Neuronal stem cell (in vitro differentiated cells): Measurements from ENCODE around the gene TEX38.
"Not testable (repeated sequence)": the region's sequence is repeated elsewhere in the genome, so short reads cannot be mapped to it uniquely, and the experiment has no call there.

Experiments used
- DNase-seq: peaks from one replicate; pipeline ENCODE4 v3.0.0-alpha.2; 2013; ENCODE audit warnings: low spot score
- H2AFZ ChIP-seq: one replicate; pipeline ENCODE4 v1.6.1; 2013; ENCODE audit warnings: mild to moderate bottlenecking, low read length, inconsistent platforms
- H2AK5ac ChIP-seq: 2 replicates; pipeline ENCODE4 v1.6.1; 2013; ENCODE audit warnings: low read depth, mild to moderate bottlenecking, inconsistent platforms, low read length, moderate library complexity, mixed read lengths
- H2BK120ac ChIP-seq: 2 replicates; pipeline ENCODE4 v1.6.1; 2013; ENCODE audit warnings: low read depth, mild to moderate bottlenecking, inconsistent platforms, low read length, moderate library complexity, mixed read lengths
- H2BK12ac ChIP-seq: one replicate; pipeline ENCODE4 v1.6.1; 2013; ENCODE audit warnings: low read length, inconsistent platforms
- H2BK15ac ChIP-seq: 2 replicates; pipeline ENCODE4 v1.6.1; 2013; ENCODE audit warnings: mild to moderate bottlenecking, low read length, inconsistent platforms, mixed read lengths
- H2BK5ac ChIP-seq: one replicate; pipeline ENCODE4 v1.6.1; 2013; ENCODE audit warnings: inconsistent platforms, mild to moderate bottlenecking, low read length, moderate library complexity
- H3K14ac ChIP-seq: one replicate; pipeline ENCODE4 v1.6.1; 2013; ENCODE audit warnings: low read length, inconsistent platforms
- H3K18ac ChIP-seq: 2 replicates; pipeline ENCODE4 v1.6.1; 2013; ENCODE audit warnings: low read length, inconsistent platforms
- H3K23ac ChIP-seq: 2 replicates; pipeline ENCODE4 v1.6.1; 2013; ENCODE audit warnings: low read depth, mild to moderate bottlenecking, mixed read lengths, low read length, inconsistent platforms; ENCODE audit not compliant: poor library complexity
- H3K27ac ChIP-seq: replicated peaks from 3 replicates; pipeline ENCODE4 v1.5.1; 2013; ENCODE audit warnings: low read length, inconsistent platforms
- H3K27me3 ChIP-seq, 3 experiments: 2 replicates each; pipeline ENCODE4 v1.6.1; 2013; ENCODE audit warnings: low read length in 3 of 3, mild to moderate bottlenecking in 2 of 3, inconsistent platforms in 1 of 3, low read depth in 1 of 3, mixed read lengths in 1 of 3, moderate library complexity in 1 of 3; ENCODE audit not compliant: control insufficient read depth in 3 of 3, insufficient read depth in 3 of 3
- H3K36me3 ChIP-seq, 2 donors: replicated peaks in 1 of 2; 2 replicates each; pipeline ENCODE4 v1.6.1; 2013; ENCODE audit warnings: low read length in 2 of 2; ENCODE audit not compliant: control insufficient read depth in 2 of 2, insufficient read depth in 2 of 2
- H3K4ac ChIP-seq: 2 replicates; pipeline ENCODE4 v1.6.1; 2013; ENCODE audit warnings: inconsistent platforms, mild to moderate bottlenecking, low read length, moderate library complexity
- H3K4me1 ChIP-seq, 2 donors: 1 replicate in 1 of 2; 2 replicates in 1 of 2; pipeline ENCODE4 v1.6.1; 2013; ENCODE audit warnings: low read length in 2 of 2, low read depth in 1 of 2; ENCODE audit not compliant: control insufficient read depth in 2 of 2, insufficient read depth in 1 of 2
- H3K4me2 ChIP-seq: one replicate; pipeline ENCODE4 v1.6.1; 2013; ENCODE audit warnings: mild to moderate bottlenecking, low read length, inconsistent platforms; ENCODE audit not compliant: insufficient read depth, poor library complexity, severe bottlenecking
- H3K4me3 ChIP-seq, 2 donors: 2 replicates each; pipeline ENCODE4 v1.5.1; 2013; ENCODE audit warnings: low read length in 2 of 2, mild to moderate bottlenecking in 2 of 2, inconsistent platforms in 1 of 2, moderate library complexity in 1 of 2
- H3K79me1 ChIP-seq: one replicate; pipeline ENCODE4 v1.6.1; 2013; ENCODE audit warnings: low read depth, mild to moderate bottlenecking, inconsistent platforms, low read length, moderate library complexity
- H3K9ac ChIP-seq: one replicate; pipeline ENCODE4 v1.6.1; 2013; ENCODE audit warnings: mild to moderate bottlenecking, low read depth, low read length, inconsistent platforms; ENCODE audit not compliant: poor library complexity
- H3K9me3 ChIP-seq, 2 donors: replicated peaks in 1 of 2; 2 replicates each; pipeline versions ENCODE3 to v1.6.1; 2013; ENCODE audit warnings: low read length in 2 of 2, mild to moderate bottlenecking in 2 of 2, inconsistent platforms in 1 of 2, low read depth in 1 of 2, mixed read lengths in 1 of 2, moderate library complexity in 1 of 2; ENCODE audit not compliant: control insufficient read depth in 2 of 2, insufficient read depth in 1 of 2
- H4K8ac ChIP-seq: one replicate; pipeline ENCODE4 v1.6.1; 2013; ENCODE audit warnings: low read depth, mild to moderate bottlenecking, inconsistent platforms, low read length, moderate library complexity
- H4K91ac ChIP-seq: one replicate; pipeline ENCODE4 v1.6.1; 2013; ENCODE audit warnings: low read length, low read depth, mild to moderate bottlenecking, inconsistent platforms; ENCODE audit not compliant: poor library complexity
- WGBS, 2 donors: extraction: QIAGEN DNeasy Blood & Tissue Kit; methylation state at CpG; one replicate each; pipeline ENCODE4 v1.1.7; 2013; ENCODE audit warnings: missing lambda C conversion rate in 2 of 2, mixed read lengths in 1 of 2; ENCODE audit not compliant: insufficient read length in 2 of 2, insufficient replicate concordance in 1 of 2; ENCODE audit errors: extremely low coverage in 2 of 2; 5-methylcytosine and 5-hydroxymethylcytosine counted together

The TEX38 gene

GRCh38 chr1:46694676-46695075 lies 23.0 kb downstream of the TEX38 start:
- not testable (repeated sequence) for H2BK120ac ChIP-seq, H3K18ac ChIP-seq, DNase-seq, H3K9me3 ChIP-seq, H3K27me3 ChIP-seq, H3K4me3 ChIP-seq, H3K14ac ChIP-seq, H2BK12ac ChIP-seq, H3K23ac ChIP-seq, H3K4me2 ChIP-seq, H3K27ac ChIP-seq, H3K4me1 ChIP-seq, H4K91ac ChIP-seq, H3K9ac ChIP-seq, H3K4ac ChIP-seq, H2BK15ac ChIP-seq, H3K79me1 ChIP-seq, H4K8ac ChIP-seq, H2BK5ac ChIP-seq, H2AK5ac ChIP-seq, H2AFZ ChIP-seq
- no CpG with 5 or more reads among the region's 4 CpGs for WGBS, 2 donors
- peaks cover 7 to 84% of the 10 kb centered on the region in 2 donors for H3K36me3 ChIP-seq

- Histone ChIP-seq H4K91ac (no peak overlapping the region), H2AFZ (no peak overlapping the region), H3K36me3 (peaks cover 5 to 80% of the 10 kb centered on the region in 2 donors), H3K27me3 (no peaks in the 10 kb centered on the region), H3K27ac (no peak overlapping the region), H2BK5ac (no peak overlapping the region), H3K18ac (no peak overlapping the region), H2AK5ac (no peak overlapping the region), H2BK15ac (no peak overlapping the region), H3K4me3 (no peak overlapping the region), H3K9ac (no peak overlapping the region), H3K4me1 (no peaks in the 10 kb centered on the region), H3K4ac (no peak overlapping the region), H3K4me2 (no peak overlapping the region), H2BK120ac (no peak overlapping the region), H2BK12ac (no peak overlapping the region), H3K14ac (no peak overlapping the region), H4K8ac (no peak overlapping the region), H3K79me1 (no peaks in the 10 kb centered on the region), H3K23ac (no peak overlapping the region), H3K9me3 (no peaks in the 10 kb centered on the region)
- WGBS, 2 donors: no CpG with 5 or more reads among the region's 2 CpGs
- DNase-seq: no peak
Observed at GRCh38 chr1:46697053-46697452, 25.4 kb downstream of the TEX38 start.

GRCh38 chr1:46699666-46700065 lies 28.0 kb downstream of the TEX38 start:
- peaks cover 6 to 88% of the 10 kb centered on the region in 2 donors for H3K36me3 ChIP-seq
- no peaks in the 10 kb centered on the region for H3K9me3 ChIP-seq
- H2BK120ac ChIP-seq: no peak overlapping the region
- WGBS, 2 donors: no CpG with 5 or more reads among the region's 3 CpGs
- no peak overlapping the region for H3K4ac ChIP-seq
- H2AK5ac ChIP-seq: no peak overlapping the region
- no peak overlapping the region for H3K4me3 ChIP-seq
- no peaks in the 10 kb centered on the region for H3K27me3 ChIP-seq
- H2BK15ac ChIP-seq: no peak overlapping the region
- no peak overlapping the region for H3K4me2 ChIP-seq
- no peak overlapping the region for H3K9ac ChIP-seq
- no peaks in the 10 kb centered on the region for H3K4me1 ChIP-seq
- H3K14ac ChIP-seq: no peak overlapping the region
- no peak overlapping the region for H4K91ac ChIP-seq
- no peak for DNase-seq
- H3K27ac ChIP-seq: no peak overlapping the region
- H2BK12ac ChIP-seq: no peak overlapping the region
- no peak overlapping the region for H4K8ac ChIP-seq
- no peaks in the 10 kb centered on the region for H3K79me1 ChIP-seq
- no peak overlapping the region for H2AFZ ChIP-seq
- no peak overlapping the region for H2BK5ac ChIP-seq
- H3K23ac ChIP-seq: no peak overlapping the region
- no peak overlapping the region for H3K18ac ChIP-seq

- H3K36me3 ChIP-seq: peaks cover 10 to 94% of the 10 kb centered on the region in 2 donors
- H3K4ac ChIP-seq: no peak overlapping the region
- no peaks in the 10 kb centered on the region for H3K79me1 ChIP-seq
- no peak overlapping the region for H2BK5ac ChIP-seq
- H2BK12ac ChIP-seq: no peak overlapping the region
- H2BK15ac ChIP-seq: no peak overlapping the region
- no peak overlapping the region for H3K27ac ChIP-seq
- H2AK5ac ChIP-seq: no peak overlapping the region
- H4K8ac ChIP-seq: no peak overlapping the region
- H2BK120ac ChIP-seq: no peak overlapping the region
- no peak overlapping the region for H3K14ac ChIP-seq
- no peak overlapping the region for H3K23ac ChIP-seq
- H3K4me3 ChIP-seq: no peak overlapping the region
- H2AFZ ChIP-seq: no peak overlapping the region
- DNase-seq: no peak
- no peaks in the 10 kb centered on the region for H3K9me3 ChIP-seq
- no peaks in the 10 kb centered on the region for H3K4me1 ChIP-seq
- no peaks in the 10 kb centered on the region for H3K27me3 ChIP-seq
- H3K4me2 ChIP-seq: no peak overlapping the region
- H4K91ac ChIP-seq: no peak overlapping the region
- no CpG with 5 or more reads among the region's 3 CpGs for WGBS, 2 donors
- no peak overlapping the region for H3K18ac ChIP-seq
- H3K9ac ChIP-seq: no peak overlapping the region
Observed at GRCh38 chr1:46703927-46704641, 32.4 kb downstream of the TEX38 start.
